Astrocyte (in vitro differentiated cells and primary cell): ENCODE data around the gene PSMG3.

Experiments
- CTCF ChIP-seq: IDR thresholded peaks from 2 replicates; pipeline ENCODE4 v1.5.1; 2011; ENCODE audit warnings: low read depth, mild to moderate bottlenecking, inconsistent platforms, low read length, moderate library complexity; ENCODE audit not compliant: insufficient read depth
- EZH2 ChIP-seq: IDR thresholded peaks from 2 replicates; pipeline ENCODE4 v1.6.1; 2012; ENCODE audit warnings: mild to moderate bottlenecking, low read length, inconsistent platforms; ENCODE audit not compliant: insufficient read depth

GRCh38 chr7:1532456-1533254 lies 37.2 kb downstream of the PSMG3 start:
- TF ChIP-seq CTCF (no peak), EZH2 (no peak)
